Epidermal melanocyte (primary cell): Measurements from ENCODE around the gene NTPCR.
A peak's percentile ranks its signal among the peaks of the same experiment; 100 is the strongest.

Experiments used
- DNase-seq: peaks from one replicate; pipeline ENCODE4 v3.0.0; 2011; ENCODE audit warnings: low spot score; ENCODE audit not compliant: insufficient read length

The NTPCR gene

DNA sequence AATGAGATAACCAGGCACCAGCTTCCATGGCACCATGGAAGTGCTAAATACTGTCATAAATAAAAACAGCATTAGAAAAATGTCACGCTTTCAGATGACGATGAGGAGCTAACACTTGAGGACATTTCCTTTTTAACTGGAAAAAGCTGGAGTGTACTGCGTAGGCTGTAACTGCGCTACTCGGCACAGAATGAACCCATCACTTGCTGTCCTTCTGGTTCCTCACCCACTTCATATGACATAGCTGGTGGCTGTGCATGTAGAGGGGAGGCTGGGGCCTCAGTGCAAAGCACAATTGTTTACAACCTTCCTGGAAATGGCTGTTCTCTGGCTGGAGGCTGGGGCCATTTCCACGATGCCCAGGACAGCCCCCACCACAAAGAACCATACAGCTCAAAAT lies 55.7 kb downstream of the NTPCR start:
- DNase-seq, result no peak

DNA sequence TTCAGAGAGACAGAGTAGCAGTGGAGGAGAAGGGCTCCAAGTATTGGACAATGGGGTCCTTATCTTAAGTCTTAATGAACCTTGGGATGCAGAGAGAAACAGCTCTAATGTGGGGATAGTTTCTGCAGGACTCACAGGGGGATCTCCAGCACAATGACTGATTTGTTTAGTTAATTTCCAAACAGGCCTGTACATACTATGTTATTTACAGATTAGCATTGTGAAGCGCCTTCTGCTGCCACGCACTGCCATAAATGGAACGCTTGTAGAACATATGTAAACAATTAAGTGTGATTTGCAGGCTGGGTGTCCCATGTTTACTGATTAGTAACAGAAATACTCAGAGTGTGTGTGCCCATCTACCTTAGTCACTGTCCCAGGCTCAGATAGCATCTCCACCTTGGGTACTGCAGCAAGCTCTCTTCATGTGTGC lies 56.1 kb downstream of the NTPCR start:
- peak; percentile 63 for DNase-seq

DNA sequence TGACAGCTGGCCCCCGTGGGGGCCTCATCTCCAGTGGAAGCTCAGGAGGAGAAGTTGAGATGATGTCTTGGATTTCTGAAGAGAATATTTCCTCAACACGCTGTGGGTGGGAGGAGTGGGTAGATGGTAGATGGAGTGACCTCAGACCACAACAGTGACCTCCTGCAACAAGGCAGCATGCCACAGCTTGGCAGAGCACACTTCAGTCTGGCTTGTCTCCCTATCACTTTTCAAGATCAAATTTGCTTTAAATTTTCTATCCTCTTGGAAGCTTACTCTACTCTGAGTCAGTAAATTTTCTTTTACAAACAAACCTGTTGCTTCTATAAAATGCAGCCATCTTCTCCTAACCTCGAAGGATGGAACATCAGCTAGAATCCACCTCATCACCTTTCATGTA lies 59.7 kb downstream of the NTPCR start:
- DNase-seq, result no peak

DNA sequence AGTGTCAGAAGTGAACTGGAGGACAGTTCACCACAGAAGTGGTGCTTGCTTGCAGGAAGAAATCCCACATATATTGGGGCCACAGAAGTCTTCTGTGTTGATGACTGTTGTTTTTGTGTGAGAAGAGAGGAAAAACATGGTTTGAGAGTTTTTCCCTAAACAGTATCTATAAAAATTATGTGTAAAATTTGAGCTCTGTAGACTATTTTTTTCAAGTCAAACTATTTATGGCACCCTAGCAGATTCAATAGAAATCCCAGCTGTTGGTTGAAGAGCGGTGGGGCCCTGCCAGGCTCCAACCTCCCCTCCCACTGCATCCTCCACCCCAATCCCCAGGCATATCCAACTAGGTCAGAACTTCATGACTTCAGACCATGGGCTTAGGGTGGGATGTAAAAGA lies 61.6 kb downstream of the NTPCR start:
- no peak for DNase-seq

DNA sequence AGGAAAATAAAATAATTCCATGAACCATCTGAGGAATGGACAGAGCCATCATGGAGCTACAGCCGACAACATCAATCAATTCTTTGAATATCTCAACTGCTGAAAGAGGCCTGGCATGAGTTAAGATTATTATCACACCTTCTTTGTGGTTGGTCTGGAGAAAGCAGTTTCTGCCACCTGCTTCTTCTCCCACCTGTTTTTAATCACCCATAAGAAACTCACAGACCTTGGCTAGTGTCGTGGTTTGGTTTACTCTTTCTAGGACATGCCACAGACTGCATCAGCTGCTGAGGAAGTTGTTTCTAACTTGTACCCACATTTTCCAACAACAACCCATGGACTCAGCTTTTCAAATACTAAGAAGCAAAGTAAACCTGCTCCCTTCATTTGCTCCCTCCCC lies 65.6 kb downstream of the NTPCR start:
- no peak for DNase-seq

DNA sequence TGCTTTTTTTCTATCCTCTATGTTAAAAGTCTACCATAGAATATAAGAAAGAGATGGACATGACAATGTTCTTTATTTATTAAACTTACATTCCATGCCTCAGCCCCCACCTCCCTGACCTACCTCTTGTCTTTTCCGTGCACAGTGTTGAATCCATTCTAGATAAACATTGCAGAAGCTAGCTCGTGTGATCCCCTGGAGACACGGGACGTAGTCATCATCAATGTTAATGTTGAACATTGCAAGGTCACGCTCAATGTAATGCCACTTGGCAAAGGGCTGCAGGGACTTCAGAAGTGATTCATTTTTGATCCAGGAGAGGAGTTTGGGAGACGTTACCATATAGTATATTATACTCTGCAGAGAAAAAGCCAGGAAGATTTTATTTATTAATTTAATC lies 66.4 kb downstream of the NTPCR start:
- no peak for DNase-seq

DNA sequence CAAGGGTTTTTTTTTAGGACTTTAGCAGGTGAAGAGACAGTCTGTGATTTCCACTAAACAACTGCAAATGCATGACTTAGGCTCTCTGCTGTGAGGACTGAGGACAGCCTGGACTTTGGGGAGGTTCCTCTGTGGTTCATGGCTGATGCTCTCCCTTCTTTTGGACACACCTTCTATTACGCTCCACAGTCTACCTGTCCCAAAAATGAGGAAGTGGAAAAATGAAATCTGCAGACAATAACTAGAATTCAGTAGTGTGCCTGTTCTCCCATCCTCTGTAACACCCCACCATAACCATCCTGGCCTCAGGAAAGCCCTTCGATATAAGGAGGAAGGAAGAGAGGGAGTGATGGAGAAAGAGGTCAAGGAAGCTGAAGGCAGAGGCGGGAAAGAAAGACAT lies 68.7 kb downstream of the NTPCR start:
- no peak for DNase-seq

DNA sequence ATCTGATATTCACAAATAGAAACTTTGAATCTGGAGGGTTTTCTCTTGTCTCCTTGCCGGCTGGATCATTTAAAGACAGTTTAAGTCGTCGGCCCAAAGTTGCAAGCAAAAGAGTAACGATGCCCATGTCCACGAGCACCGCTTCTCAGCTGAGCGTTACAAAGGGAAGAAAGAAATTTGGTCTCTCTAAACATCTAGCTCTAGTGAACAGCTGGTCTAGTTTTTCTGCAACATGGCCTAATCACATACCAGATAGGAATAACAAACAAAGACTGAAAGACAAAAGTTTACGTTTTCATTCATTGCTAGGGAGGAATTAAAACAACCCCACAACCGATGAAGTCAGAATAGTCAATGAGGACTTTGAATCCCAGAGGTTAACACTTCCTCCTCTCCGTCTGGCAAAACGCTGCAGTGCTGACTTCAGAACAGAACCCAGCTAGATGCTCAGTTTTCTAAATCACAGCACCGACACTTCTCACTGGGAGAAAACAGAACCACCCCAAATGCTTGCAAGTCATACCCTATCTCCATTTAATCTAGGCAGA lies 69.4 kb downstream of the NTPCR start:
- no peak for DNase-seq

DNA sequence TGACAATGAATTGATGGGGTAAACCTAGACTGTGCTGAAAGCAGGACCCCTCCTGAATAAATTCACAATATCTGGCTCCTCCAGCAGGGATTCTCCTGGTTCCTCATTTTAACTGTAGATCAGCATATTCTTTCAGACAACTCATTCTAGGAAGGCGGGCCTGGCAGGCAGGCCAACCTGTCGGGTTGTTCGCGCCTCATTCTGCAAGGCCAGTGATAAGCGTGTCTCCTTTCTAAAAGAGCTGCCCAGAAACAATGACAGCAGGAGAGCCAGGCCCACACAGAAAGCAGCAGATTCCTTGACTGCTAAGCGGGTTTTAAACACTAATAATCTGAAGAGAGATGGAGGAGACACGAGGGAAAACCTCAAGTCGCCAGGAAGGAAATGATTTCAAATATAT lies 70.0 kb downstream of the NTPCR start:
- DNase-seq, result no peak

DNA sequence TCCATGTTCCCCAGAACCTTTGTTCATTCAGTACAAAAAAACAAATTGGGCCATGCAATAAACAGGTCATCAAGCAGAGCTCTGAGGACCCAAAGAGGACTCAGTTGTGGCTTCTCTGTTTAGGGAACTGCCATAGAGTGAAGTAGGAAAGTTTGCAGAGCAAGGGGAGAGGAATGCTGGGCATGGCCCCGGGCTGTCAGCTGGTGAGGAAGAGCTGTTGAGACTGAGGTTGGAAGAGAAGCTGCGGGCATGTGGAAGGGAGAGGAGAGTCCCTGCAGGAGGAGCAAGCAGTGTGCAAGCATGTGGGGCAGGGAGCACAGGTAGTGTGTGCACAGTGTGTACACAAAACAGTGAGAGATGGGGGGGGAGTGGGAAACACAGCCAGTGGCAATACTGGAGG lies 71.8 kb downstream of the NTPCR start:
- no peak for DNase-seq

DNA sequence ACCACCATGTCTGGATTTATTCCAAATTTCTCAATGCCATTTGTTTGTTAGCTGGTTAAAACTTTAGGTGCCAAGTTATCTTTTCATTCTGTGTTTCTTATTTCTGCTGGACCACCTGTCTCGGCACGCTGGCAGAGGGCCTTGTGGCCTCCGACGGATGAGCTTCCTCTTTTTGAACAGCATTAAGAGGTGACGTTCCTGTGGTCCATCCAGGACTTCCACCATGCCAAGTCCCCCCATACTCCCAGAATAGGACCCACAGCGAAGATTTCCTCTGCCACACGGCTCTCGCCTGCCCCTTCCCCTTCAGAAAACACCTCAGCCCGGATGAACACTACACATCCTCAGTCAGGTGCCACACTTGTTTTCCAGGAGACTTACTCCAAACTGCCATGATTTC lies 73.8 kb downstream of the NTPCR start:
- no peak for DNase-seq

DNA sequence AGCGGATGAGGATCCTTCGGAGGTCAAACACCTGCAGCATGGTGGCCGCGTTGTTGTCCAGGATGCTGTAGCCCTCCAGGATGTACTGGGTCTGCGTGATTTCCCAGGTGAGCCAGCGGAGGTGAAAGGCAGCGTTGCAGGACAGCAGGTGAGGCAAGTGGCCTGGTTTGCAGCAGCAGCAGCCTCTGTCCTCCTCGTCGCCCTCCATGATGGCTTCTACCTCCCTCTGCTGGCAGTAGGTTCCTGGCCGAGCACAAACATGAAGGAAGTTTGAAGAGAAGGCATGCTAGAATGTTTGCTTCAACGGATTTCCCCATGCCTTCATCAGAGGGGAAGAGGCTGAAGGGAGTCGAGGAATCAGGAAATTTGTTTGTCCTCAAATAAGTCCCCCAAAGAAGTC lies 74.7 kb downstream of the NTPCR start:
- DNase-seq, result no peak

DNA sequence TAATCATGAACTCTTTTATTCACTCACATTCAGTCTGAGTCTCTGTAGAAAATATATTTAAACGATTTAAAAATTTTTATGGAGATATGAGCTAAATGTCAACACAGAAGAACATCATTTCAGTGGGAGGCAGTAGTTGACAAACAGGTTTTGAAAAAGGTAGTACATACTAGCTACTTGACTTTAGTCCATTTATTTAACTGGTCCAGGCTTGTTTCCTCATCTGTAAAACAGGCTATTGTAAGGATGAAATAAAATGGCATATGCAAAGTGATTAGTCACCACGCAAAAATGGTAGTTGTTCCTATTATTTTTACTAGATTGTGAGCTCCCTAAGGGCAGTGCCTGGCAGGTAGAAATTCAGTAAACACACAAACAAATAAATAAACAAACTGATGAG lies 75.2 kb downstream of the NTPCR start:
- DNase-seq, result no peak

DNA sequence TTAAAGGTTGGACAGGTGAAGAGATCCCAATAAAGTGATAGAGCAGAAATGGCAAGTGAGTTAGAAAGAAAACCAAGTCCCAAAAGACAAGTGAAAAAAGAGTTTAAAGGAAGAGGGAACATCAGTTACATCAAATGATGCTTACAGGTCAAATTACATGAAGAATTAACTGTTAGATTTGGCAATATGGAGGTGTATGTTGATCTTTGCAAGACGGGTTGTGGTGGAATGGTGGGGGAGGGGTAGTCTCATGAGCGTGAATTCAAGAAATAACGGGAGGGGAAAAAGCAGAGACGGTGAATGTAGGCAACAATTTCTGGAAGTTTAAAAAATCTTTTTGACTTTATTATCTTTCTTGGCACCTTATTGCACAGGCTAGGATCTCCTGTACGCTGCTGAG lies 76.6 kb downstream of the NTPCR start:
- no peak for DNase-seq

DNA sequence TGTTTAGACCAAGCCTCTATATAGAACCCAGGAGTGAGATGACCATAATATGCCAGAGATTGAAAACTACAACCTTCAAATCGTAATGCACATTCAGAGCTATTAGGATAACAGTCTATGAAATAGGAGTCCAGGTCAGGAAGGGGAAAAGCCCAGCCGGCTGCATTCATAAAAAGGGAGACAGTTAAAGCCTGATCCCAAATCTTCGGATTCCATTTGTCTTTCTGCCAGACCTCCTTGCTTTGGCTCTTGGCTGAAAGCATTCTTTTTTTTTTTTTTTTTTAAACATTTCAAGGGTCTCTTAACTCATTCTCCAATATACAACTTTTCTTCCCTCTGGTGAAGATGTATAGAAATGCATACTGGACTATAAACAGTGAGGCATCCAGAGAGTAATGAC lies 81.1 kb downstream of the NTPCR start:
- DNase-seq, result no peak

DNA sequence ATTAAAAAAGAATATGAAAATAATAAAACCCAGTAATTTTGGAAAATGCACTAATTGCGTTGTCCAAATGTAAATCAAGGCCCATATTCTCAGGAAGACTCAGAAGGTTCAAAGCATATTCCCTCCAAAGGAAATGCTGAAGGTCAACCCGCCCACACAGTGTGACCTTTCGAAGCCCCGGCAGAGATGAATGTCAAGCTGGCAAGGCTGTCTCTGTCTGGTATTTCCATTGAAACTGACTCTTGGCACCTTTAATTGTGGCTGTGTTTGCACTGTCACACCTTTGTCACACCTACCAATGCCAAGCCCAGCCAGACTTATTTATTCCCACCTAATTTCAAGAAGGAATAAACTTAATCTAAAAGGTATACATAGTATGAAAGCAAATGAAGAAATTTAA lies 82.5 kb downstream of the NTPCR start:
- DNase-seq, result no peak

DNA sequence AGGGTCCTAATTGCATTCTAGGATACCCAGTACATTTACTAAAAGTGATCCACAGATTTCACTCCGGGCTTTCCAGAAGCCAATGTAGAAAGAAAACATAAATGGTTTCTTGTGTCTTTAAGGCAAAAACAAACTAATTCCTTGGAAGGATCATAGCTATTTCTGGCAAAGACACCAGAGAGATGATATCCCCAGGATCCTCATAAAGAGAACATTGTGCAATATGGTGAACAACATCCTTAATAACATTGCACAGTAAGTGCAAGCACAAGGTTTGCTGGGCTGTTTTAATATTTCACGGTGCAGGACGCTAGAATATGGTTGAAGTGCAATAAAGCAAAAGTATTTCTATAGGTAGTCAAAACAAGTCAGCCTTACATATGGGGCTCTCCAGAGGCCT lies 83.0 kb downstream of the NTPCR start:
- no peak for DNase-seq
